ENCODE data around the gene LRRTM2. TPM values are rescaled to one million over a fixed set of nuclear protein-coding genes. Genes with fewer than 3 reads are reported as not detected.

Gene LRRTM2
- total and polyA plus RNA-seq, 4 donors = 0.08 to 0.71 (median 0.24) TPM; not detected in 1

DNA sequence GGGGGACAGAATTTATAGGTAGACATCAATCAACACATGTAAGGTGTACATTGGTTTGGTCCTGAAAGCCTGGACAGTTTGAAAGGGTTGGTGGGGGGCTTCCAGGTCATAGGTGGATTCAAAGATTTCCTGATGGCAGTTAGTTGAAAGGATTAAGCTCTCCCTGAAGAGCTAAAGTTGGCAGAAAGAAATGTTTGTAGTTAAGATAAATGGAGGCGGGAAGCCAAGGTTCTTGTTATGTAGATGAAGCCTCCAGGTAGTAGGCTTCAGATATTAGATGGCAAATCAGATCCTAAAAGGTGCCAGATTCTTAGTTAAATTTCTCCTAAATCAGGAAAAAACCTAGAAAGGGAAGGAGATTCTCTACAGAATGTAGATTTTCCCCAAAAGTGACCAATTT lies 9.0 kb upstream of the LRRTM2 start:
- Histone ChIP-seq H3K27me3 (ENCODE audit: control insufficient read depth in 4 of 4, insufficient read depth in 4 of 4, low read length in 3 of 4) (no peaks in the 10 kb centered on the region), H3K36me3 (ENCODE audit: control insufficient read depth in 4 of 4, insufficient read depth in 3 of 4, low read depth in 1 of 4, low read length in 3 of 4) (peaks cover 11 to 18% (median 17%) of the 10 kb centered on the region in 4 donors), H3K27ac (ENCODE audit: low read depth in 1 of 2, low read length in 2 of 2) (no peak overlapping the region), H3K4me3 (ENCODE audit: low read depth in 1 of 3, low read length in 3 of 3) (no peak overlapping the region), H3K9me3 (ENCODE audit: control insufficient read depth in 4 of 4, low read length in 3 of 4) (no peaks in the 10 kb centered on the region), H3K4me1 (ENCODE audit: control insufficient read depth in 4 of 4, insufficient read depth in 4 of 4, low read length in 3 of 4) (no peaks in the 10 kb centered on the region), H3K9ac (ENCODE audit: low read depth in 1 of 2, low read length in 2 of 2) (no peak overlapping the region)
- TF ChIP-seq, protein P1, sequence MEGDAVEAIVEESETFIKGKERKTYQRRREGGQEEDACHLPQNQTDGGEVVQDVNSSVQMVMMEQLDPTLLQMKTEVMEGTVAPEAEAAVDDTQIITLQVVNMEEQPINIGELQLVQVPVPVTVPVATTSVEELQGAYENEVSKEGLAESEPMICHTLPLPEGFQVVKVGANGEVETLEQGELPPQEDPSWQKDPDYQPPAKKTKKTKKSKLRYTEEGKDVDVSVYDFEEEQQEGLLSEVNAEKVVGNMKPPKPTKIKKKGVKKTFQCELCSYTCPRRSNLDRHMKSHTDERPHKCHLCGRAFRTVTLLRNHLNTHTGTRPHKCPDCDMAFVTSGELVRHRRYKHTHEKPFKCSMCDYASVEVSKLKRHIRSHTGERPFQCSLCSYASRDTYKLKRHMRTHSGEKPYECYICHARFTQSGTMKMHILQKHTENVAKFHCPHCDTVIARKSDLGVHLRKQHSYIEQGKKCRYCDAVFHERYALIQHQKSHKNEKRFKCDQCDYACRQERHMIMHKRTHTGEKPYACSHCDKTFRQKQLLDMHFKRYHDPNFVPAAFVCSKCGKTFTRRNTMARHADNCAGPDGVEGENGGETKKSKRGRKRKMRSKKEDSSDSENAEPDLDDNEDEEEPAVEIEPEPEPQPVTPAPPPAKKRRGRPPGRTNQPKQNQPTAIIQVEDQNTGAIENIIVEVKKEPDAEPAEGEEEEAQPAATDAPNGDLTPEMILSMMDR (IDR thresholded peaks at IDR 0.05; ENCODE audit: low read depth, low read length, missing input control) = no peak
- TF ChIP-seq, protein P2, sequence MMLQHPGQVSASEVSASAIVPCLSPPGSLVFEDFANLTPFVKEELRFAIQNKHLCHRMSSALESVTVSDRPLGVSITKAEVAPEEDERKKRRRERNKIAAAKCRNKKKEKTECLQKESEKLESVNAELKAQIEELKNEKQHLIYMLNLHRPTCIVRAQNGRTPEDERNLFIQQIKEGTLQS (IDR thresholded peaks at IDR 0.05) = no peak
- TF ChIP-seq HNF4A (conservative IDR thresholded peaks at IDR 0.05) (no peak), RAD21 (IDR thresholded peaks at IDR 0.05) (no peak)
- TF ChIP-seq, protein P3, sequence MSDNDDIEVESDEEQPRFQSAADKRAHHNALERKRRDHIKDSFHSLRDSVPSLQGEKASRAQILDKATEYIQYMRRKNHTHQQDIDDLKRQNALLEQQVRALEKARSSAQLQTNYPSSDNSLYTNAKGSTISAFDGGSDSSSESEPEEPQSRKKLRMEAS (IDR thresholded peaks at IDR 0.05) = no peak
- no peak for DNase-seq (ENCODE audit: low spot score)
- 97% methylated on average over 1 of the region's 1 CpG for WGBS

GRCh38 chr5:138883211-138883610 lies 8.1 kb upstream of the LRRTM2 start:
- Histone ChIP-seq H3K4me3 (ENCODE audit: low read depth in 1 of 3, low read length in 3 of 3) (no peak overlapping the region), H3K9ac (ENCODE audit: low read depth in 1 of 2, low read length in 2 of 2) (no peak overlapping the region), H3K9me3 (ENCODE audit: control insufficient read depth in 4 of 4, low read length in 3 of 4) (no peaks in the 10 kb centered on the region), H3K4me1 (ENCODE audit: control insufficient read depth in 4 of 4, insufficient read depth in 4 of 4, low read length in 3 of 4) (peaks cover 0 to 3% (median 0%) of the 10 kb centered on the region in 4 donors), H3K36me3 (ENCODE audit: control insufficient read depth in 4 of 4, insufficient read depth in 3 of 4, low read depth in 1 of 4, low read length in 3 of 4) (peaks cover 9 to 14% (median 12%) of the 10 kb centered on the region in 4 donors), H3K27ac (ENCODE audit: low read depth in 1 of 2, low read length in 2 of 2) (no peak overlapping the region), H3K27me3 (ENCODE audit: control insufficient read depth in 4 of 4, insufficient read depth in 4 of 4, low read length in 3 of 4) (no peaks in the 10 kb centered on the region)
- DNase-seq (ENCODE audit: low spot score) = no peak
- TF ChIP-seq, protein P2 (IDR thresholded peaks at IDR 0.05) = no peak
- TF ChIP-seq, protein P1 (IDR thresholded peaks at IDR 0.05; ENCODE audit: low read depth, low read length, missing input control) = no peak
- no peak for TF ChIP-seq TAF1 (conservative IDR thresholded peaks at IDR 0.05)
- TF ChIP-seq HNF4A (conservative IDR thresholded peaks at IDR 0.05) = no peak
- no peak for TF ChIP-seq FOXA2 (IDR thresholded peaks at IDR 0.05)
- no peak for TF ChIP-seq HNF4G (IDR thresholded peaks at IDR 0.05)
- no peak for TF ChIP-seq RAD21 (IDR thresholded peaks at IDR 0.05)
- TF ChIP-seq GABPA (IDR thresholded peaks at IDR 0.05 in 1 of 2, conservative IDR thresholded peaks at IDR 0.05 in 1 of 2) = no peak
- TF ChIP-seq JUND (IDR thresholded peaks at IDR 0.05) = no peak
- no peak for TF ChIP-seq SP1 (IDR thresholded peaks at IDR 0.05)
- TF ChIP-seq NR2F2 (IDR thresholded peaks at IDR 0.05) = no peak

Measured in liver (tissue), 9 donors.